Activated CD4-positive, alpha-beta T cell treated with anti-CD3 and anti-CD28 coated beads, Interleukin-2, amount 50 U/mL, for 48 hours (primary cell): ENCODE results near the gene POU3F2.
A peak's percentile ranks its signal among the peaks of the same experiment; 100 is the strongest.

ENCODE experiments used
- DNase-seq, 2 experiments: peaks; one replicate each; pipeline ENCODE4 v3.0.0-alpha.2; 2020

Gene POU3F2

DNA sequence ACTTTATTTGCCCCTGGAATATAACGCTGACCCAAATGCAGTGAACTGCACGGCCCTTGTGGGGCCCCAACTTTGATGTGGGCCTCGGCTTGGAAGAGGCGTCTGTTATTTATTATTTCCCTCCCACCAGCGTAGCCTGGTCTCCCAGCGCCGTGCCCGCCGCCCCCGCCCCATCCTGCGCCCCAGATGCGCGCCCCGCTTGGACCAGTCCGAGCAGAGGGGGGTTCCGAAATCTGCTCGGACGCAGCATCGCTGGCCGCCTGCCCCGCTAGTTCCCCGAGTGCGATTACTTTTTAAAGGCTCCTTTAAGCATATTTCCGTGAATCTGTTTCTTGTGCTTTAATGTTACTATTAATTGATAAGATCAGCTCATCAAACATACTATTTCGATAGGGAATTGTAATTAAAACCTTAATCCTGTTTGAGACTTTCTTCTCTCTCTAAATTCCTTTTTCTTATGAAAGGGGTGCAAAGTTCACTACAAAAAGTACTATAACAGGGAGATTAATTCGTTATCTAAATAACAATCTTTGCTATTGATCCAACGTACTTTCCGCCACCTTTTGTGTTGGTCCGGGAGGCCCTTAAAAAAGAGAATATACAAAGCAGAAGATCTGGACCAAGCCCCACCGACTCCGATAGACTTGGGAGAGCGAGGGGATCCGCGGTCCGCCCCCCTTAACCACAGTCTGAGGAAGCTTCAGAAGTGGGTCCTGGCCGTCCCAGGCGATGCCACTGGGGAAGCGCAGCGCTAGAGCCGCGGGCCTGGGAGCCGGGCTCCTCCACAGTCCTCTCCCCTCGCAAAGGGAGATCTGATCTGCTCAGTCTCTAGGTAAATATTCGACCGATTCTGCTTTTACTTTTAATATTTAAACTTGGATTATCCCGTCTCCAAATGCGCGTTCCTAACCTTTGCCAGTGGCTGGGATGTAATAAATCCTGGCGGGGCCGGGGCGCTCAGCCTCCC is 10.2 kb downstream of the POU3F2 start:
- no peak for DNase-seq

DNA sequence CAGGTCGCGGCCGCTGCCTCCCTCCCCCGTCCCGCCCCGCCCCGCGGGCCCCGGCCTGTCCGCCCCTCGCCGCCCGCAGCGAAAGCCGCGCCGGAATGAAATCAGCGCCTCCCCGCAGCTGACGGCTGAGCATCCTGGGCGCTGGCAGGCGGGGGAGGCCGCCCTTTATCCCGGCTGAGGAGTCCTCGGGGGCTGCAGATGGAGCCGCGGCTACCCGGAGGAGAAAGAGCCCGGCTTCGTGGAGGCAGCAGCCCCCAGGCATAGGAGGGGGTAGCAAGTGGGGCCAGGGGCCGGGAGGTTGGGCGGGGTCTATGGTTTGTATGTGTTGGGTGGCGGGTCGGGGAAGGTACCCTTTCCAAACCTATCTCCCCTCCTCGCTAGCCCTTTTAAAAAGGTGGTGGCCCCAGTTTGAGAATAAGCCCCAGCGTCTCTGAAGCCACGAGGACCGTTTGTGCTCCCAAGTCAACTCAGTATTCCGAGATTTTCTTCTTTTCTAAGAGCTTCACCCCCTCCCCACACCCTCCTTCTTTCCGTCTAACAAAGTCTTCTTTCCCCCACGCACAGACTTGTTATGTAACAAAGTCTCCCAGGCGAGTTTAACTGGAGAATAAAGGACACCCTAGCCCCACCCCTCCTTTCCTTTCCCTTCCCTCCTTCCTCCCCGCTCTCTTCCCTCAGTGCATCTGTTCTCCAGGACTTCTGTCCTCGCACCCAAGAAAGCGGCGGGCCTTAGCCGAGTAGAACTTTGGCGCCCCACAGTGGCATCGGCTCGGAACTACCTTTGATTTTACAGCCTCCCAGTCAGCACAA is 11.0 kb downstream of the POU3F2 start:
- peak; percentile 77 to 82 for DNase-seq

DNA sequence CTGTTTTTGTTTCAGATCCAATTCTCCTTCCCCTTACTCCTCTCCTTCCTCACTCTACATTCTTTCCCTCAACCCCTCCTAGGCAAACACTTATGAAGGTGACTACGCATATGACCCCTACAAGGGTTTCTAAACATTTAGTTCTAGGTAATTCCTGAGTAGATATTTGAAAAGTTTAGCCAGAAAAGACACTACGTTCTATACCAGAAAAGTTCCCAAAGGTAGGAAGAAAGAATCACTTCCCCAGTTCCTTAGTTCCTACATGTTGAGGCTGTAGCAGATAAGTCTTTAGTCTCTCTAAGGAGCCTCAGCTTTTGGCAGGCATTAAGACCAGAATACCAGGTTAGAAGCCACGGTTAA is 11.6 kb downstream of the POU3F2 start:
- no peak for DNase-seq

DNA sequence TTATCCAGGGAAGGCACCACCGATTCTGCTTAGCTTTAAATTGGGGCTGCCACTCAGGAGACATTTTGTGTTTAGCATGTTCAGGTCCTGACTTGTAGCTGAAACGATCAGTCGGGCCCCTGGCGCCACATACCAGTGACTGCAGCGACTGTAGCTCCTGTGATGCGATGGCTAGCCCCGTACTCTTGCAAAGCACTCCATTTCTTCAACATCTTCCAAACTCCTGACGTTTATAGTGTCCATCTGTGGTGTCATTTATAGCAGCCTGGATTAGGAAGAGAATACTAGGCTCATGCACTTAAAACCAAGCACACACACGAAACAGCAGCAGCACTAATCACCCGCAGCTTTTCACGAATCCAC is 13.0 kb downstream of the POU3F2 start:
- no peak for DNase-seq

DNA sequence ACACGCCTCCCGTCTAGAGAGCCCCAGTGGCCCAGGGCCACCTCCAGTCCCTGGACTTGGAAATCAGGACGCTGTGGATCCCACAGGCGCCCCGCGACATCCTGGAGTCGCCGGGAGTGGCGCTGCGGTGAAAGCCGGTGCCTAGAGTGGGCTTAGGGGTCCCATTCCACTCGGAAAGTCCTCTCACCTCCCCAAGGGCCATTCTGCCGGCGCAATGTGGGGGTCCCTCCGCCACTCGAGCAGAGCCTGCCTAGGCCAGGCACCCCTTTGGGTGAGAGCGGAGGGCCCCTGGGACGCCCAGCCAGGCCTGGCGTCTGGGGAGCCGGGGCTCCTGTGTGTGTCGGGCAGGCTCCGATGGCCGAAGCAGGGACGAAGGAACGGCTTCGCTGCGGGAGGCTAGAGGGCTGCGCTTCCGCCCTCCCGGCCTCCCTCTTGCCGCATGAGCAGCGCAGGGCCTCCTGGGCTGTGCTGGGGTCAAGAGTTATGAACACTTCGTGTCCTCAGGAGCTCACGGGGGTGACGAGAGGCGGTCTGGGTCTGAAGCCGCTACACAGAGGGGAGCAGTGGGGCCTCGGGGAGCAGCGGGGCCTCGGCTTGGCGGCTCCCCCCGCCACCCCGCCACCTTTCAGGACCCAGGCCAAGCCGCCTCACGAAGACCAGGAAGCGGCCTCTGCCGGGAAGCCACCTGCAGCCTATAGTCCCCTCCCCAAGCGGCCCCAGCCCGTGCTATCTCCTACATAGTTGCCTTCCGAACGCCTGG is 13.6 kb downstream of the POU3F2 start:
- no peak for DNase-seq

DNA sequence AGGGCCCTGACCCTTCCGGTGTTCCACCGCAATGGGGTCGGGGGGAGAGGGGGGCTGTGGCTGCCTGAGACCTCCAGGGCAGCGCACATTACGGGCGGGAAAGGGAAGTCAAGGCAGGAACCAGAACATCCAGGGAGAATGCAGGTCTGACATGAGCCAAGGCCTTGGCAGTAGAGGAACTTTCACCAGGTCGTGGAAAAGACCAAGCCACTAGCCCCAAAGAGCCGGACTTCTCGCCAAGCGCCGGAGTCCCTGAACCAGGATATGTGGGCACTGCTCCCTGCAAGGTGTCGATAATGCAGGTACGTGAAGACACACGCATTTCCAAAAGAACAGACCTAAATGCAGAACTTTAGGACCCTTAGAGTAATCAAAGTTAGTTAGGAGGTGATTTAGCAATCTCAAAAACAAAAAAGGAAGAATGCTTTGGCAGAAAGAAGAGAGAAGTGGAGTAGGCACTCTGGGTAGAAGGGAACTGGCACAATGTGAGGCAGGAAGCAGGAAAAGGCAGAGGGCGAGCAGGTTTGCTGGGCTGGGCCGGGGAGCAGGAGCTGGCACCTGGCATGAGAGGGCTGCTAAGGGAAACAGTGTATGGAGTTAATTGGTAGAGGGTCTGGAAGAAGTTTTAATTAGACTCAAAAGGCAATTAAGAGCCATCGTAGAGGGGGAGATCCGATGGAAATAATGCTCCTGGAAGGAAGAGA is 14.3 kb downstream of the POU3F2 start:
- no peak for DNase-seq

DNA sequence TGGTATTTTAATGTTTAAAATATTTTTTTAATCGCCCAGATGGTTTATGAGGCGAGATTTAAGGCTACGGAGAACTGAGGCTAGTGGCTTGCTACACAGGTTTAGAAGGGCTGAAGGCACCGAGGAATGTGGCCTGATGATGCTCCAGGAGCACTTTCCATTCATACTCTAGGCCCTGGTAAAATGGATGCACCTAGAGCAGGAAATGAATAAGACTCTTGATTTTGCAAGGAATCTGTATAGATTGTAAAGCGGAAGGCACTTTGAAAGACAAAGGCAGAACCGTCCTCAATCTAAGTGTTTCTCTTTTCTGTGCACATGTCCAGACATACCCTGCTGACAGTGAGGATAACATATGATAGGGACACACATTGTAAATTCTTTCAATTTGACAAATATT is 30.1 kb downstream of the POU3F2 start:
- no peak for DNase-seq

DNA sequence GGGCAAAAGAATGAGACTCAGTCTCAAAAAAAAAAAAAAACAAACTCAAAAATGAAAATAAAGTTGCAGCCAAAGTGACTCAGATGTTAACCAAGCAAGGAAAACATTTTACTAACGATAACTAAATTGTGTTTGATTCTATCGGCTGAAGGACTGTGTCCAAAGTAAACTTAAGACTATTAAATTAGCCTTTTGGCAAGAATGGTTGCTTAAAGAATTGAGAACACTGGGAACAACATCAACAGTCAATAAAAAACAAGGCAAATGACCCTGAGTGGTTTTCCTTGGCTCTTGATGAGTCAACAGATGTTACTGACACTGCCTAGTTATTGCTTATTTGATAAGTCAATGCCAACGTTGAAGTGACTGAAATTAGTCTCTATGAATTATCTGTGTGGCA is 36.7 kb downstream of the POU3F2 start:
- DNase-seq, result no peak

DNA sequence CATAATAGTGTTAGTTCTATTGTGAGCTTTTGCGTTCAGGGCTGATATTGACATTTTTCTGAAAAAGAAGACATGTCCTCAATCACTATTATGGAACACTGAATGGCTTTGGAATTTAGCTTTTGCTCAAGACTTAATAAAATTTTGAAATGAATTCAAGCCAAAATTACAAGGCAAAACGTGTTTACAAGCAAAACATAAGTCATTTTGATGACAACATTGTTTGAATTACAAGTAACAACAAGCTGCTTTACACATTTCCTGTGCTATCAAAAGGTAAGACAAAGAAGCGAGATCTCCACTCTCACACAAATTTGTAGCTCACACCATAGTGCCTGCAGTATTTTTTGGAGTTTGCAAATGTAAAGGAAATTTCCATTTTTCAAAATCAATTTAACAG is 37.4 kb downstream of the POU3F2 start:
- DNase-seq, result no peak

DNA sequence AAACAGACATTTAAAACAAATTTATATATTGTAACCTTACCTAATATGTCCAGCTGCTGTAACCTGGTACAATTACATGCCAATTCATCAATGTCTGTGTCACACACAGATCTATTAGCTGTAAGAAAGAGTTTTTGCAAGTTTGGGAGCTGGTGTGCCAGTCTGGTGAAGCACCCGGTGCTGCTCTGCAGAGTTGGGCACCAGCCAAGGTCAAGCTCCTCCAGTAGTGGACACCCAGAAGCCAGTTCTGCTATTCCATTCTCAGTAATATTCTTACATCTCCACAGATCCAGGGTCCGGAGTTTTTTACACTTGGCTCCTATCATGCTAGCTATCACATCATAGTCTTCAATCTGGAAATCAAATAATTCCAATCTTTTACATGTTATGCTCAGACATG is 41.0 kb downstream of the POU3F2 start:
- DNase-seq, result no peak

DNA sequence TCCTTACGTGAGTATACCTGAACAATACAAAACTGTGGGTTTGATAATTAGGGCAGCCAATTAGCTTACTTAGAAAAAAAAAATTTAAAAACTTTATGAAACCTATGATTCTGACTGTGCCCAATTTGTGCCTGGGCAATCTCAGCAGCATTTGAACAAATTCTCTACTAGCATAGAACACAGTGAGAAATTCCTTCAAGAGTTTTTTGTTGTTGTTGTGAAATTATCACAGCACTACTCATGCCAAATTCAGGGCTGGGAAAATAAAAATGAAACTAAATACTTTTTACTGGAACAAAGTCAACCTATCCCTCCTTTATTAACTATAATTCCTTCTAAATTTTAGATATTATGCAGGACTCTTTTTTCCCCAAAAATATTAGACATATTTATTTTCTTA is 42.9 kb downstream of the POU3F2 start:
- no peak for DNase-seq

DNA sequence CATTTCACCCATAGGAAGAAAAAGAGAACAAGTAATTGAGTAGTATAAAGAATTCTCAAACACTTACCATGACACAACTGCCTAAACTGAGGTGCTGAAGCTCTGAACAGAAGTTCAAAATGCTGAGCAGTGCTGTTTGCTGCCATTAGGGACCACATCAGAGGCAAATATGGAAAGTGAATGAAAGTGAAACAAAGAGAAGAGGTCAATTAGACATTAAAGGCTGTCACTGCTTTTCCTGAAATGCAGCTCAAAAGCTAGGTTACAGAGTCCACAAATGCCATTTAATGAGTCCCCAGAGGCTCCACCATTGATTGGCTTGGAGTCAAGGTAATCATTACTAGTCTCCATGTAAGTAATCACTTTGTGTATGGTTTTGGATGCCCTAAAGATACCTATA is 46.1 kb downstream of the POU3F2 start:
- no peak for DNase-seq

DNA sequence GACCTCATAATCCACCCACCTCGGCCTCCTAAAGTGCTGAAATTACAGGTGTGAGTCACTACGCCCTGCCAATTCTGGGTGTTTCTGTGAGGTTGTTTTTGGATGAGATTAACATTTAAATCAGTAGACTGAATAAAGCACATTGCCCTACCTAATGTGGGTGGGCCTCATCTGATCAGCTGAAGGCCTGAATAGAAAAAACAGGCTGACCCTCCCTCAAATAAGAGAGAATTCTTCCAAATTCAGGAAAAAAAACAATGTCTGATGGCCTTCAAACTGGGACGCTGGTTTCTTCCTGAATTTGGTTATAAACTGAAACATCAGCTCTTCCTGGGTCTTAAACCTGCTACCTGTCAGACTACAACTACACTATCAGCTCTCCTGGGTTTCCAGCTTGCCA is 51.0 kb downstream of the POU3F2 start:
- DNase-seq, result no peak

DNA sequence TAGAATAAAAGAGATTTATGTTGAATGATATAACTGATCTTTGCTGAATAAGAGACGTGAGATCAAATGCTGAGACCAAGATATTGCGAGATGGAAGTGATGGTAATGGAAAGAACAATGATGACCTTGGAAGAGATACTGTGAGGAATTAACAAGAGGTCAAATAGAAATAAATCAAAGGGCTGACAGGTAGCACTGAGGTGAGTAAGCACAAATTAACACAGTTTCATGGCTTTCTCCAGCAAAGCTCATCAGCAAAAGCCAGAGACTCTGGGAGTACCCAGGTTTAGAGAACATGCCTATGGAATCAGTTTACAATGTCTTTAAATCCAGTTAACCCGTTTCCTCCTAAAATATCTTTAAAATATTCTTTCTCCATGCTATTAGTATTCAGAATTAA is 53.3 kb downstream of the POU3F2 start:
- DNase-seq, result no peak
